Measurements from ENCODE around the gene SLCO1A2. TPM values are rescaled to one million over a fixed set of nuclear protein-coding genes. Genes with fewer than 3 reads are reported as not detected.

The SLCO1A2 gene
- total and polyA plus RNA-seq, 2 of the 8 experiments (the other 6 are each of a cell fraction or from before 2014, with no cell fraction given) = 2.9 to 5.1 TPM

DNA sequence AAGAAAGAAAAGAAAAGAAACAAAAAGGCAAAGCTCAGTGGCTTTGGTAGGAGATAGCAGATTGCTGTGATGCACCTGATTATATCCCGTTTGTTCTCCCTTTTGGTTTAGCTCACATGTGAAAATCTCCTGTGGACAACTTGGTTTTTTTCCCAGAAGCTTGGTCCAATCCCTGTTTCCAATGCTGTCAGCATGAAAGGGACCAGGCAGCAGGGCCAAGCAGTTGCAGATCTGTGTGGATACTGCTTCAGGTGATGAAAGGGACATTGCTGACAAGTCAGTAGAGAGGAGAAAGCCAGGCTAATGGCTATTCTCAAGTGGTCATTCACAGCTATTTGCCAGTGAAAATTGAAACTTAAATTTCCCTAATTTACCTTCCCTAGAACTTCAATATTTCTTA is 18.8 kb upstream of the SLCO1A2 start:
- Histone ChIP-seq H2AK5ac (ENCODE audit: low read depth, low read length) (no peak overlapping the region), H3K4ac (replicated peaks; ENCODE audit: insufficient read length, low read depth, low read length) (no peak overlapping the region), H2BK20ac (ENCODE audit: low read length) (no peak overlapping the region), H2BK15ac (ENCODE audit: low read length) (no peak overlapping the region), H4K20me1 (replicated peaks in 1 of 2; ENCODE audit: control insufficient read depth in 1 of 2, insufficient read depth in 2 of 2, low read length in 2 of 2) (no peaks in the 10 kb centered on the region), H3K56ac (replicated peaks; ENCODE audit: insufficient read length, low read depth, low read length) (no peak overlapping the region), H3K14ac (ENCODE audit: insufficient read length) (no peak overlapping the region), H4K5ac (ENCODE audit: insufficient read length, low read depth, low read length) (no peak overlapping the region), H3K4me2 (ENCODE audit: insufficient read depth in 1 of 2, low read depth in 2 of 2, low read length in 2 of 2) (no peak overlapping the region), H2AFZ (ENCODE audit: low read length) (peak overlapping the region; percentile 52; the same call in 1 of the 2 replicates), H2BK5ac (ENCODE audit: low read depth, low read length) (no peak overlapping the region), H3K23ac (ENCODE audit: insufficient read length) (no peak overlapping the region), H3K9ac (replicated peaks in 1 of 4; ENCODE audit: extremely low read depth in 1 of 4, low read depth in 3 of 4, low read length in 3 of 4) (no peak overlapping the region), H3K36me3 (ENCODE audit: control insufficient read depth in 2 of 4, insufficient read depth in 4 of 4, low read length in 3 of 4) (no peaks in the 10 kb centered on the region), H3K27ac (ENCODE audit: low read depth, low read length) (no peak overlapping the region), H2BK120ac (replicated peaks; ENCODE audit: low read depth, low read length) (no peak overlapping the region), H3K79me2 (ENCODE audit: control insufficient read depth in 1 of 2, insufficient read depth in 2 of 2, low read length in 2 of 2) (no peaks in the 10 kb centered on the region), H2BK12ac (ENCODE audit: low read depth, low read length) (no peak overlapping the region), H3K18ac (ENCODE audit: extremely low read depth, low read length) (no peak overlapping the region), H4K8ac (ENCODE audit: extremely low read depth, insufficient read depth, low read length) (no peak overlapping the region), H3K4me3 (ENCODE audit: extremely low read depth in 1 of 4, insufficient read depth in 2 of 4, low read depth in 3 of 4, low read length in 4 of 4) (no peak overlapping the region), H3K4me1 (replicated peaks in 1 of 4; ENCODE audit: control insufficient read depth in 3 of 4, insufficient read depth in 4 of 4, low read length in 3 of 4) (peaks cover 0 to 4% (median 1%) of the 10 kb centered on the region in 4 experiments; a peak in 1 of 7 replicates), H3K79me1 (ENCODE audit: low read depth, low read length) (no peaks in the 10 kb centered on the region), H3K9me3 (ENCODE audit: insufficient read depth in 2 of 2, low read depth in 1 of 2, low read length in 1 of 2) (no peaks in the 10 kb centered on the region), H3K27me3 (replicated peaks in 1 of 4; ENCODE audit: control insufficient read depth in 3 of 4, extremely low read depth in 1 of 4, insufficient read depth in 3 of 4, low read length in 3 of 4) (no peaks in the 10 kb centered on the region), H3K23me2 (ENCODE audit: low read depth, low read length) (no peaks in the 10 kb centered on the region), H4K91ac (replicated peaks; ENCODE audit: insufficient read length, low read length) (no peak overlapping the region)
- TF ChIP-seq CHD2 (IDR thresholded peaks at IDR 0.05; ENCODE audit: low read length) = no peak
- TF ChIP-seq, protein P1, sequence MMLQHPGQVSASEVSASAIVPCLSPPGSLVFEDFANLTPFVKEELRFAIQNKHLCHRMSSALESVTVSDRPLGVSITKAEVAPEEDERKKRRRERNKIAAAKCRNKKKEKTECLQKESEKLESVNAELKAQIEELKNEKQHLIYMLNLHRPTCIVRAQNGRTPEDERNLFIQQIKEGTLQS (IDR thresholded peaks at IDR 0.05; ENCODE audit: insufficient read depth, low read depth, low read length) = no peak
- TF ChIP-seq CTBP2 (IDR thresholded peaks at IDR 0.05; ENCODE audit: borderline replicate concordance, insufficient read depth, insufficient read length, low read length) = no peak
- no peak for TF ChIP-seq SIN3A (conservative IDR thresholded peaks at IDR 0.05 in 1 of 2, IDR thresholded peaks at IDR 0.05 in 1 of 2; ENCODE audit: low read depth in 1 of 2, low read length in 2 of 2)
- TF ChIP-seq TAF7 (optimal IDR thresholded peaks at IDR 0.05; ENCODE audit: borderline replicate concordance, low read depth, low read length) = no peak
- no peak for TF ChIP-seq PHF8 (conservative IDR thresholded peaks at IDR 0.05; ENCODE audit: low read depth, low read length)
- no peak for TF ChIP-seq GTF2F1 (IDR thresholded peaks at IDR 0.05; ENCODE audit: borderline replicate concordance, low read depth, low read length)
- TF ChIP-seq RXRA (IDR thresholded peaks at IDR 0.05; ENCODE audit: insufficient read depth, low read depth, low read length) = no peak
- TF ChIP-seq JUN (IDR thresholded peaks at IDR 0.05; ENCODE audit: low read depth, low read length) = no peak
- no peak for TF ChIP-seq BRCA1 (IDR thresholded peaks at IDR 0.05; ENCODE audit: low read depth, low read length)
- no peak for FAIRE-seq
- POLR2A ChIA-PET (ENCODE audit: partially characterized antibody) = interaction anchor here (0.6 to 1.2 kb wide), 3 partner anchors 13 to 86 kb away, joined by 3 to 4 read pairs (median 3); no protein-coding TSS in a partner anchor
- WGBS, 2 experiments (ENCODE audit: extremely low coverage in 1 of 2, insufficient coverage in 1 of 2, insufficient read length in 1 of 2, insufficient replicate concordance in 2 of 2, low coverage in 1 of 2, low lambda C conversion rate in 2 of 2, missing lambda C conversion rate in 1 of 2) = 85% methylated on average over 1 of the region's 1 CpG; no CpG with 5 or more reads in 1 of the 2 experiments
- CTCF ChIA-PET (ENCODE audit: partially characterized antibody) = no interaction called here
- no peak for DNase-seq (ENCODE audit: low read depth in 1 of 2, low spot score in 2 of 2)

All from H1 (cell line).